ENCODE data around the gene ATXN7L3.
A peak's percentile ranks its signal among the peaks of the same experiment; 100 is the strongest.

The ATXN7L3 gene

DNA sequence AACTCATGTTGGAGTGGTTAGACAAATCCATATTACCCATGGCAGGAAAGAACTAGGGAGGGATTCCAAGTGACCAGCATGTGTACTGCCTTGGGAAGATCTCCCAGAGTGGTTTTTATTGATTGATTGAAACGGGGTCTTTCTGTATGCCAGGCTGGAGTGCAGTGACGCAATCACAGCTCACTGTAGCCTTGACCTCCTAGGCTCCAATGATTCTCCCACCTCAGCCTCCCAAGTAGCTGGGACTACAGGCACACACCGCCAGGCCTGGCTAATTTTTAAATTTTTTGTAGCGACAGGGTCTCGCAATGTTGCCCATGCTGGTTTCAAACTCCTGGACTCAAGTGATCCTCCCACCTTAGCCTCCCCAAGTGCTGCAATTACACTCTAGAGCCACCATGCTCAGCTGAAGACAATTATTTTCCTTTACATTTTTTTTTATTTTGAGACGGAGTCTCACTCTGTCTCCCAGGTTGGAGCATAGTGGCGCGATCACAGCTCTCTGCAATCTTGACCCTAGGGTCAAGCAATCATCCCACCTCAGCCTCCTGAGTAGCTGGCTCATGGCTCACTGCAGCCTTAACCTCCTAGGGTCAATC is 15.4 kb downstream of the ATXN7L3 start:
- TF ChIP-seq, protein P1, sequence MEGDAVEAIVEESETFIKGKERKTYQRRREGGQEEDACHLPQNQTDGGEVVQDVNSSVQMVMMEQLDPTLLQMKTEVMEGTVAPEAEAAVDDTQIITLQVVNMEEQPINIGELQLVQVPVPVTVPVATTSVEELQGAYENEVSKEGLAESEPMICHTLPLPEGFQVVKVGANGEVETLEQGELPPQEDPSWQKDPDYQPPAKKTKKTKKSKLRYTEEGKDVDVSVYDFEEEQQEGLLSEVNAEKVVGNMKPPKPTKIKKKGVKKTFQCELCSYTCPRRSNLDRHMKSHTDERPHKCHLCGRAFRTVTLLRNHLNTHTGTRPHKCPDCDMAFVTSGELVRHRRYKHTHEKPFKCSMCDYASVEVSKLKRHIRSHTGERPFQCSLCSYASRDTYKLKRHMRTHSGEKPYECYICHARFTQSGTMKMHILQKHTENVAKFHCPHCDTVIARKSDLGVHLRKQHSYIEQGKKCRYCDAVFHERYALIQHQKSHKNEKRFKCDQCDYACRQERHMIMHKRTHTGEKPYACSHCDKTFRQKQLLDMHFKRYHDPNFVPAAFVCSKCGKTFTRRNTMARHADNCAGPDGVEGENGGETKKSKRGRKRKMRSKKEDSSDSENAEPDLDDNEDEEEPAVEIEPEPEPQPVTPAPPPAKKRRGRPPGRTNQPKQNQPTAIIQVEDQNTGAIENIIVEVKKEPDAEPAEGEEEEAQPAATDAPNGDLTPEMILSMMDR (conservative IDR thresholded peaks at IDR 0.05; ENCODE audit: low read depth, low read length), result no peak
- Histone ChIP-seq H3K36me3 (ENCODE audit: insufficient read depth) (peaks cover 10% of the 10 kb centered on the region; the same call in 1 of the 2 replicates), H3K27ac (peak overlapping the region; percentile 67; the same call in 1 of the 2 replicates), H3K4me2 (peak overlapping the region; percentile 47), H4K20me1 (ENCODE audit: insufficient read depth) (no peaks in the 10 kb centered on the region), H3K79me2 (ENCODE audit: insufficient read depth, low read depth) (peaks cover 55% of the 10 kb centered on the region), H3K4me3 (IDR thresholded peaks at IDR 0.05; ENCODE audit: insufficient read depth, low read depth, low read length) (no peak overlapping the region), H3K4me1 (ENCODE audit: low read depth, poor library complexity, severe bottlenecking) (peaks cover 50% of the 10 kb centered on the region), H2AFZ (ENCODE audit: low read depth) (no peak overlapping the region), H3K9ac (no peak overlapping the region), H3K27me3 (ENCODE audit: insufficient read depth, low read depth) (no peaks in the 10 kb centered on the region)

GRCh38 chr17:44183024-44183423 is 16.7 kb downstream of the ATXN7L3 start:
- Histone ChIP-seq H3K4me1 (ENCODE audit: low read depth, poor library complexity, severe bottlenecking) (peaks cover 44% of the 10 kb centered on the region), H3K9ac (no peak overlapping the region), H2AFZ (ENCODE audit: low read depth) (no peak overlapping the region), H3K79me2 (ENCODE audit: insufficient read depth, low read depth) (peaks cover 56% of the 10 kb centered on the region), H4K20me1 (ENCODE audit: insufficient read depth) (no peaks in the 10 kb centered on the region), H3K4me3 (IDR thresholded peaks at IDR 0.05; ENCODE audit: insufficient read depth, low read depth, low read length) (no peak overlapping the region), H3K27me3 (ENCODE audit: insufficient read depth, low read depth) (no peaks in the 10 kb centered on the region), H3K27ac (peak overlapping the region; percentile 26; the same call in 1 of the 2 replicates), H3K36me3 (ENCODE audit: insufficient read depth) (peaks cover 10% of the 10 kb centered on the region; the same call in 1 of the 2 replicates), H3K4me2 (peak overlapping the region; percentile 18; the same call in 1 of the 2 replicates)
- TF ChIP-seq, protein P1 (conservative IDR thresholded peaks at IDR 0.05; ENCODE audit: low read depth, low read length), result no peak

DNA sequence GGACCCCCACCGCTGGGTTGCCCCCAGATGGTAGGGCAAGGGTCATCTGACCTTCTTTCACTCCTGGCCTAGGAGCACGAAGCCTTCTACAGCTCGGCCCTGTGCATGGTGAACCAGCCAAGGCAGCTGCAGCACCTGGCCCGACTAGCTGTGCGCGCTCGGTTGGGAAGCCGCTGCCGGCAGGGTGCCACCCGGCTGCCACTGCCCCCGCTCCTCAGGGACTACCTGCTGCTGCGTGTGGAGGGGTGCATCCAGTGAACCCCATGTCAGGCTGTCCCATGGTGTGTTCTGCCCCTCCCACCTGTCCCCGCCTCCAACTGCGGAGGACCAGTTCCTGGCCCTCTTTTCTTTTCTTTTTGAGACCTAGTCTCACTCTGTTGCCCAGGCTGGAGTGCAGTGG is 21.6 kb downstream of the ATXN7L3 start:
- H3K9ac ChIP-seq, result no peak overlapping the region
- no peaks in the 10 kb centered on the region for H4K20me1 ChIP-seq (ENCODE audit: insufficient read depth)
- no peak overlapping the region for H3K4me3 ChIP-seq (IDR thresholded peaks at IDR 0.05; ENCODE audit: insufficient read depth, low read depth, low read length)
- peaks cover 30% of the 10 kb centered on the region for H3K4me1 ChIP-seq (ENCODE audit: low read depth, poor library complexity, severe bottlenecking)
- no peak overlapping the region for H3K27ac ChIP-seq
- no peaks in the 10 kb centered on the region for H3K27me3 ChIP-seq (ENCODE audit: insufficient read depth, low read depth)
- H3K79me2 ChIP-seq (ENCODE audit: insufficient read depth, low read depth), result peaks cover 21% of the 10 kb centered on the region; the same call in 1 of the 2 replicates
- no peak overlapping the region for H3K4me2 ChIP-seq
- TF ChIP-seq, protein P1 (conservative IDR thresholded peaks at IDR 0.05; ENCODE audit: low read depth, low read length), result no peak
- H3K36me3 ChIP-seq (ENCODE audit: insufficient read depth), result peaks cover 10% of the 10 kb centered on the region; the same call in 1 of the 2 replicates
- no peak overlapping the region for H2AFZ ChIP-seq (ENCODE audit: low read depth)

DNA sequence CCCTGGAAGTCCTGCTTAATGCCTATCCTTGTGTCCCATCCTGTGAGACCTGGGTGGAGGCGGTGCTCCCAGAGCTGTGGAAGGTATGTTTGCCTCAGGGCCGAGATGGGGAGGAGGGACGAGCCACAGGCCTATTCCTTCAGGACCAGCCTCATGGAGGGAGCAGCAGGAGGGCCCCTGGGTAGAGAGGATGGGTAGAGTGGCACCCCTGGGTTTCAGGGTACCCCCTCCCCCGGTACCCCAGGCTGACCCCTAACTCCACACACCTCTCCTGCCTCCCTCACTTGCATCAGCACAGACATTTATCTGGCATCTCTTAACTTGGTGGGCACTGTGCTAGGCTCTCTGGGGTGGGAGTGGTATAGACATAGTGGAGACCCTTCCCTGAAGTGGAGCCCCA is 22.0 kb downstream of the ATXN7L3 start:
- H3K27me3 ChIP-seq (ENCODE audit: insufficient read depth, low read depth), result no peaks in the 10 kb centered on the region
- H3K4me2 ChIP-seq, result no peak overlapping the region
- H2AFZ ChIP-seq (ENCODE audit: low read depth), result no peak overlapping the region
- TF ChIP-seq, protein P1 (conservative IDR thresholded peaks at IDR 0.05; ENCODE audit: low read depth, low read length), result no peak
- H3K27ac ChIP-seq, result no peak overlapping the region
- H3K9ac ChIP-seq, result no peak overlapping the region
- peaks cover 10% of the 10 kb centered on the region; the same call in 1 of the 2 replicates for H3K36me3 ChIP-seq (ENCODE audit: insufficient read depth)
- peaks cover 21% of the 10 kb centered on the region; the same call in 1 of the 2 replicates for H3K79me2 ChIP-seq (ENCODE audit: insufficient read depth, low read depth)
- peaks cover 30% of the 10 kb centered on the region for H3K4me1 ChIP-seq (ENCODE audit: low read depth, poor library complexity, severe bottlenecking)
- H3K4me3 ChIP-seq (IDR thresholded peaks at IDR 0.05; ENCODE audit: insufficient read depth, low read depth, low read length), result no peak overlapping the region
- H4K20me1 ChIP-seq (ENCODE audit: insufficient read depth), result no peaks in the 10 kb centered on the region

All from KMS-11 (cell line).